ENCODE measurements around the gene FZR1. TPM values are rescaled to one million over a fixed set of nuclear protein-coding genes. Genes with fewer than 3 reads are reported as not detected.
A peak's percentile ranks its signal among the peaks of the same experiment; 100 is the strongest.

FZR1 gene
- polyA plus RNA-seq, result 19.2 TPM

DNA sequence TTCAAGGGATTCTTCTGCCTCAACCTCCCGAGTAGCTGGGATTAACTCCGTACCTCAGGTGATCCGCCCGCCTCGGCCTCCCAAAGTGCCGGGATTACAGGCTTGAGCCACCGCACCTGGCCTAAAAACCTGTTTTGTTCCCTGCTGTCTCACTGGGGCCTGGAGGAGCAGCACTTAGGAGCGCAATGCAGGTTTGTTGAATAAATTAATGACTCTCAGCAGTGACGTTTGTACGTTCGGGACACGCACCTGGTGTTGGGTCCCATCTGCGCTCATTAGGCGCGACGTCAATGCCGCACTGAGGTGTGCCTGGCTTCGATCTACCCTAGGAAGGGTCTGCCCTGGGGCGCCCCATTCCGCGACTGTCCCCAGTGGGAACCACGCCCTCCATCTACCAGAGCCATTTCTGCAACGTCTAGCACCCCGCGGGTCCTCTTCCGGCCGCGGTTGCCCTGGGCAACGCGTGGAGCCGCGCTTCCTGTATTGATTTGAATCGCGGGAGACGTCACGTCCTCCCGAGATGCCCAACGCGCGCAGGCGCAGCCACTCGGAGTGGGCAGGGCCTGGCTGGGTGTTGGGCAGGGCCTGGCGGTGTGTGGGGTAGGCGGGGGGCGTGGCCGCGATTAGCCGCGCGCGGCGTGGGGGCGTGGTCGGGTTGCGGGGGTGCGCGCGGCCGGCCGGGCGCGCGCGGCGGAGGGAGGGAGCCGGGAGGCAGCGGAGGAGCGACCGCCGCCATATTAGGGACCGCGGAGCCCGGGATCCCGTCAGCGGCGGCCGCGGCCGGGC lies at the start of gene FZR1:
FZR1 (plus strand) TSS at position 714 of the 786 bp plus-strand sequence. CDS start 16,679 bp downstream, outside the sequence.
- Mint-ChIP-seq H3K36me3 (peaks cover 1% of the 10 kb centered on the region), H3K4me3 (peak within 1 kb of the TSS; percentile 87 to 96 (median 94)), H3K27ac (peak within 1 kb of the TSS; percentile 86 to 99 (median 97)), H3K27me3 (no peaks in the 10 kb centered on the region), H3K9me3 (no peaks in the 10 kb centered on the region), H3K4me1 (peaks cover 15 to 27% (median 18%) of the 10 kb centered on the region in 3 donors)

DNA sequence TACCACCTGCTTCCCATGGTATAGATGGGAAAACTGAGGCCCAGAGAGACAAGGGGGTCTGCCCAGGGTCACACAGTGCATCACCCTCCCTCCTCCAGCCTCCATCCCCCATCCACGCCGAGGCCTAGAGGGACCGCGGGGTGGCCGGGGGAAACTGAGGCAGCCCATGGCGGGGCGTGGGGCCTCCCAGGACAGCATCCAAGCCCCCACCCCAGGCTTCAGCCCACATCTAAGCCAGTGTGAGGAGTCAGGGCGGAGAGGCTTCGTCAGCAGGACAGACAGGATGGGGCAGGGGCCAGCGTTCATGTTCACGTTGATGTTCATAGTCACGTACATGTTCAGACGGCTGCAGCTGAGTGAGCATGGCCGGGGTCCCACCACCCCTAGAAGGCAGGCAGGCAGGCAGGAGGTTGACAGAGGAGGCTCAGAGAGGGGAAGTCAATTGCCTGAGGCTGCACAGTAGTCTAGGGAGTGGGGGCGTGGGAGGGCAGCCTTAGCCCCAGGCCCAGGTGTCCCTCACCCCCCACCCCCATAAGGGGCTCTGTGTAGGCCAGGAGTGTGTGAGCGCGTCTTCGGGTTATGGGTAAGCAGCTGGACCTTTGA lies 49.1 kb upstream of the FZR1 start:
- Mint-ChIP-seq H3K4me1 (peaks cover 0 to 1% (median 0%) of the 10 kb centered on the region in 3 donors), H3K9me3 (no peaks in the 10 kb centered on the region), H3K27ac (peak overlapping the region in 1 of 3 donors; percentile 59), H3K4me3 (peak overlapping the region in 1 of 4 donors; percentile 65), H3K36me3 (peaks cover 2% of the 10 kb centered on the region), H3K27me3 (no peaks in the 10 kb centered on the region)

DNA sequence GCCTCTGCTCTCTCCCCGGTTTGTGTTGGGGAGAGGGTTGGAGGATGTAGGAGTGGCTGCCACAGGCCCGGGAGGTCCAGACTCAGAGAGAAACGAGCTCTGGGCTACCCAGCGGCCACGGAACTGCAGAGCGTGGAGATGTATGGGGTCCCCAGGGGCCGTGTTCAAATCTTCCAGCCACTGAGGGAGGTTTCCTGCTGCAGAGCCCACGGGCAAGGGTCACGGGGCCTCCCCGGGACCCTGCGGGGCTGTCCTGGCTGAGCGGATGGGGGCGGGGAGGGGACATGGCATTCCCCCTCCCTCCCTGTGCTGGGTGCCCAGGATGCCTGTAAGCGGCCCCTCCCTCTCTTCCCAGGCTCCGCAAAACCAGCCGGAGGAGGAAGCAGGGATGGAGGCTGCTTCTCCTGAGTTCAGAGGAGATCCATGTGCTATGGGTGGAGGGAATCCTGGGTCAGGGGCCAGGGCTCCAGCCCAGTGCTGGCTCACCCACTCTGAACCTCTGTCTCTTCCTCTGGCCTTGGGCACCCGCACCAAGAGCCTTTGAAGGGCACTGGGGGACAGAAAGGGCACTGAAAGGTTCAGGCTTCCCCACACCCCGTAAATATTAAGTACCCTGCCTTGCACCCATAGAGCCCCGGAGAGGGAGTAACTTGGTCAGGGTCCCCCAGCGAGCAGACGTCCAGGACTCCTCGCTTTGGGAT lies 48.4 kb upstream of the FZR1 start:
- Mint-ChIP-seq H3K27ac (no peak overlapping the region), H3K27me3 (no peaks in the 10 kb centered on the region), H3K36me3 (peaks cover 4% of the 10 kb centered on the region), H3K4me1 (peaks cover 0 to 1% (median 0%) of the 10 kb centered on the region in 3 donors), H3K4me3 (no peak overlapping the region), H3K9me3 (no peaks in the 10 kb centered on the region)

DNA sequence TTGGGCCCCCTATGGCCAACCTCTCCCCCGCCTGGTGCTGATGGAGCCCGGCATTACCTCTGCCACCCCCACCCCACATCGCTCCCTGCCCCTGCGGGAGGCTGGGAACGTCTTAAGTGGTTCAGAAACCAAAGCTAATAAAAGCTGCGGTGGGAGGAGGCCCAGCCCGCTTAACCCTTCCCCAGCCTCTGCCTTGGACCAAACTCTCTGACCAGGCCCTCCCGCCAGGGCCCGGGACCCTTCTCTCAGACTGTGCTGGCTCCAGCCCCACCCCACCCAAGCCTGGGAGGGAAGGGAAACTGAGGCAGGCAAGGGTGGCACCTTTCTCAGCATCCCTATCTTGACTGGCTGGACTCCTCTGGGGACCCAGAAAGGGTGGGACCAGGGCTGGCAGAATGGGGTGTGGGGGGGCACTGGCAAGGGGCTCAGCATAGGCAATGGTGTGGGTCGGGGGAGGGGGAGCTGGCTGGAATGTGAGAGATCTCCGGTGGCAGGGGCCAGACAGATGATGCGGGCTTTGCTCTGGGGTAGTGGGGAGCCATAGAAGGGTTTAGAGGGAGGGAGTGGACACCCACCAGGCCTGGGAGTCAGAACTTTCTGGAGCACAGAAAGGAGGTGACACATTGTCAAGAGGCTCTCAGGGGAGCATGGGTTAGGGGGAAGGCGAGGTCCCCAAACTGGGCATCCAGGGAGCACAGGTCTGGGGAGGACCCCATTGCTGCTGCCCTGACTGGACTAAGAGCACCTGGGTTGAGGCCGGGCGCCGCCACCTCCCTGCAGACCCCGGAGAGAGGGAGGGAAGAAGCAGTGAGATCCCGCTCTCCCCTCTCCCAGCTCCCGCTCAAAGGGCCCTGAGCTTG lies 47.7 kb upstream of the FZR1 start:
- peak overlapping the region in 1 of 4 donors; percentile 60 for H3K4me3 Mint-ChIP-seq
- H3K36me3 Mint-ChIP-seq, result peaks cover 2% of the 10 kb centered on the region
- no peaks in the 10 kb centered on the region for H3K27me3 Mint-ChIP-seq
- H3K4me1 Mint-ChIP-seq, result peaks cover 0 to 1% (median 0%) of the 10 kb centered on the region in 3 donors
- H3K27ac Mint-ChIP-seq, result no peak overlapping the region
- no peaks in the 10 kb centered on the region for H3K9me3 Mint-ChIP-seq

DNA sequence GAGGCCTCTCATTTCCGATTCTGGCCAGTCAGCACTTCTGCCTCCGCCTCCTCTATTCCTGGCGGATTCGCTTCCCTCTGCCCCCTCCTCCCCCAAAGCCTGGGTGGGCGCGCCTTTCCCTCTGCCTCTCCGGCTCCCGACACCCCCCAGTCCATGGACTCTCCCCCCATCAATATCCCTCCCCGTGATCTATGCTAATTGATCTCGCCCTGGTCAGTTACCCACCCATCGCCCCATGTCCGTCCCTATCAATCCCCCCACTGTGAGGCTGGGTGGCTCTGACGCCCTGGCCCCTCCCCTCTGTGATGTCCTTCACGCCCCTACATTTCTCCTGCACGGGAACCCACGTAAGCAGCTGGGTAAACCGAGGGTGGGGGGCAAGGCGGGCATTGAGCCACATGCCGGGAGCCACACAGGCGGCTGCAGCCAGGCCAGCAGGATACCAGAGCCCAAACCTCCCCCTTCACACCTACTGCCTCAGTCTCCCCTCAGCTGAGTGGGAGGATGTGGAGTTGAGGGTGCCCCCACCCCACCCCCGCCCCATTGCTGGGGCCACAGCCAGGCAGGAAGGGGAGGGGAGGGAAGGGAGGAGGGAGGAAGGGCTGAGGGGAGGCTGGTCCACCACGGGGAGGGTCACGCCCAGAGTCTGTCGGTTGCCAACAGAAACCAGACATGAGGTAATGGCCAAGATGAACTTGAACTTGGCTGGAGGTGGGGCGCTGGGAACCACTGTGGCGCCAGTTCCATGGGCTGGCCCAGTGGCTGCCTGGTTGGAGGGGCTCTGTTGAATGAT lies 46.8 kb upstream of the FZR1 start:
- Mint-ChIP-seq H3K36me3 (peaks cover 2% of the 10 kb centered on the region), H3K4me3 (peak overlapping the region in 1 of 4 donors; percentile 60), H3K27me3 (no peaks in the 10 kb centered on the region), H3K9me3 (no peaks in the 10 kb centered on the region), H3K27ac (no peak overlapping the region), H3K4me1 (peaks cover 0 to 1% (median 0%) of the 10 kb centered on the region in 3 donors)

DNA sequence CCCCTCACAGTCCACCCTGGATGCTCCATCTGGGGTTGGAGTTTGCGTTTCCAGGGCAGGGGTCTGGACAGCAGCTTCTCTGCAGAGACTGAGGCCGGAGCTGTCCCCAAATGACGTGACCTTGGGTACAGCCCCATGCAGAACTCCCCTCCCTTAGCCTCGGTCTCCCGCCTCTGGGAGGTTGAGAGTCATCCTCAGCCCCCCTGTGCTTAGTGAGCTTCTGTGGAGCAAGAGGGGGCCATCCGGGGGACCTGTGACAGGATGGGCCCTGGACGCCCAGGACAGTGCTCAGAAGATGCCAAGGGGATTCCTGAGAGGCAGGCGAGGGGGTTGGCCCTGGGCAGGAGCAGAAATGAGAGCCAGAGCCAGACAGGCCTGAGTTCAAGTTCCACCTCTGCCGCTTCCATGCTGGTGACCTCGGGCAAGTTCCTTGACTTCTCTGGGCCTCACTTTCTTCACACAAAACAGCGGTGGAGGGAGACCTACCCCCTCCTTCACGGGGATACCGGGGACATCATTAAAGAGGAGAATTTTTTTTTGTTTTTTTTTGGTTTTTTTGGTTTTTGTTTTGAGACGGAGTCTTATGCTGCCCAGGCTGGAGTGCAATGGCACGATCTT lies 46.0 kb upstream of the FZR1 start:
- Mint-ChIP-seq H3K27ac (no peak overlapping the region), H3K9me3 (no peaks in the 10 kb centered on the region), H3K4me1 (peaks cover 0 to 1% (median 0%) of the 10 kb centered on the region in 3 donors), H3K27me3 (no peaks in the 10 kb centered on the region), H3K36me3 (peaks cover 2% of the 10 kb centered on the region), H3K4me3 (no peak overlapping the region)

DNA sequence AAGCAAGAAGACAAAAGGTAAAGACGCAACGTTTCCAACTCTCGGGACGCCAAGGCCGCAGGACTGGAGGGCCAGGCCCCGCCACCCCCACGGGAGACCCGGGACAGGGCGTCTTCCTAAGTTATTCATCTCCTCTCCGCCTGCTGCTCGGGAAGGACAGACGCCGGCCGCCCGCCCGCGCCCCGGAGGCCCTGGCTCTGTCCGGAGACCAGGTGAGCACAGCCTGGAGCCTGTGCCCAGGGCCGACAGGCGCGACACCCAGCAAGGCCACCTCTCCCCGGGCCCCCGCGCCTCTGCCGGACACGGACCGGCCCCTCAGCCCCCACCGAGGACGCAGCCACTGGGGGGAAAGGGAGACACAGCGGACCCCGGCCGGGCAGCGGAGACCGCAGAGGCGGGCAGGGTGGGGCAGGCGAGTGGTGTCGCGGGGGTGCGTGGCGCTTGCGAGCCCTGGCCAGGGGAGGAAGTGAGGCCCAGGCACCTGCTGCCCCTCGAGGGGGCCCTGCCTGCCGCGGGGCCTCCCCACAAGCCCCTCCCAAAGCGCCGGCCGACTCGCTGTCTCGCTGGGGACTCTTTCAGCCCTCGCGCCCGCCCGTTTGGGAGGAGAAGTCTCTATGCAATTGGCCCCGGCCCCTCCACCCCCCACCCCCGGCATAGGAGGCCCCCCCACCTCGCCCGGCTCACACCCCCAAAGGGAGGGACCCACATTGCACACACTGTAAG lies 43.0 kb upstream of the FZR1 start:
- Mint-ChIP-seq H3K9me3 (peaks cover 0 to 1% (median 0%) of the 10 kb centered on the region in 3 donors), H3K4me1 (no peaks in the 10 kb centered on the region), H3K4me3 (no peak overlapping the region), H3K36me3 (peaks cover 2% of the 10 kb centered on the region), H3K27ac (no peak overlapping the region), H3K27me3 (no peaks in the 10 kb centered on the region)

DNA sequence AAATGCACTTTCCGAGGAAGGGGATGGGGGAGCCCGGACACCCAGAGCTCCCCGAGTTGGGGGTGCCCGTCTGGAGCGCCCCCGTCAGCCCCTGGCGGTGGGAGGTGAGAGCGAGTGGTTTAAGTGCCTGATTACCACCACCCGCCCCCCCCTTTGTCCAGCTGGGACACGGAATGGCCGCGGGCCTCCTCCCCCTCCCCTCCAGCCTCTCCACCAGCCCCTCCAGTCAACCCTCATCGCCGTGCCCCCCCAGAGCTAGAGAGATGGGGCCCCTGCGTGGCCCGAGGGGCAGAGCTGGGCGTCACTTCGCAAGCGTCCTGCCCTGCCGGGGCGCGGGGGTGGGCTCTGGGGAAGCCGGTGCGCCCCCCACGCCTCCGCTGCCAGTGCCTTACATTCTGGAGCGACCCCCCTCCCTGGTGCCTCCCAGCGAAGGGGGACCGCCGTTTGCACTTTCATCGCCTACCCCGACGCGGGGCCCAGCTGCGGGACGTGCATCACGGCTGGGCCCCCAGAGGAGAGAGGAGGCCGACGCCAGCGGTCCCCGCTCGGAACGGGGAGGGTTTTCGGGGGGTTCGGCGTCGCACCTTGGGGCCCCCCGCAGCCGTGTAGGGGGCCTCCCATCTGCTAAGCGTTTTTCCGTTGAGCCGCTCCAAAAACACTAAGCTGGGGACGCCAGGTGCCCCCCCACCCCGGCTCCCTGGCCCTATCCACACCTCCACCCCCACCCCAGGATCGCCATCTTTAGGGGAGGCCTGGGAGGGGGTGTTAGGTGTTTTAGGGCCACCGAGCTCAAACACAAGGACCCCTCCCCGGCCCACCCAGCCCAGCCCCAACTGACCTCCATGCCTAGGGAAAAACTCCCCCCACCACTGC lies 42.2 kb upstream of the FZR1 start:
- no peaks in the 10 kb centered on the region for H3K27me3 Mint-ChIP-seq
- peaks cover 2% of the 10 kb centered on the region for H3K36me3 Mint-ChIP-seq
- H3K27ac Mint-ChIP-seq, result no peak overlapping the region
- no peak overlapping the region for H3K4me3 Mint-ChIP-seq
- H3K9me3 Mint-ChIP-seq, result peaks cover 0 to 1% (median 0%) of the 10 kb centered on the region in 3 donors
- no peaks in the 10 kb centered on the region for H3K4me1 Mint-ChIP-seq

DNA sequence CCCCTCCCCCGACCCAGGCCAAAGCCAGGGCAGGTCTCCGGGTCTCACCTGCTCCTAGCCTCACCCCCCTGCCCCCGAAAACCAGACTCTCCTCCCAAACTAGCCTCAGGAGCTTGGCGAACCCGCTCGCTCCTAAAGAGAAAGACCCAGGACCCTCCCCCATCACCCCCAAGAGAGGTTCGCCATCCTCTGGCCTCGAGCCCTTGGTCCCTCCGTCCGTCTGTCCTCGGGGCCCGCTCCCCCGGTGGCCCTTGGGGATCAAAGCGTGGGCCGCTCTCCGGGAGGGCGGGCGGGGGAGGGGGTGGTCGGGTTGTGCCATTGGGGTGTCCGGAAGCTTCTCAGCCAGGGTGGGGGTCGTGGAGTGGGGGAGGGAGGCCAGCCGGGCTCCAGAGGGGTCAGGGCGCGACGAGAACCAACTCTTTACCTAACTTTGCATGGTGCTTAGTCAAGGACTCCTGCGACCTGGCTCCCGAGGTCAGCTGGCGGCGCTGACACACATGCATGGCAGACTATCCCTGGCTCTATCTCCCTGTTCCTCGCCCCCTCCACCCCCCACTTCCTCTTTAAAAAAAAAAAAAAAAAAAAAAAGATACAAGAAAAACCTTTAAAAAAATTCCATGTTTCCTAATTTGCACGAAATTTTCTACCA lies 41.4 kb upstream of the FZR1 start:
- no peak overlapping the region for H3K27ac Mint-ChIP-seq
- peaks cover 2% of the 10 kb centered on the region for H3K36me3 Mint-ChIP-seq
- H3K4me3 Mint-ChIP-seq, result no peak overlapping the region
- peaks cover 0 to 1% (median 0%) of the 10 kb centered on the region in 3 donors for H3K9me3 Mint-ChIP-seq
- H3K4me1 Mint-ChIP-seq, result no peaks in the 10 kb centered on the region
- no peaks in the 10 kb centered on the region for H3K27me3 Mint-ChIP-seq

GRCh38 chr19:3465552-3465951 lies 40.6 kb upstream of the FZR1 start:
- Mint-ChIP-seq H3K4me3 (no peak overlapping the region), H3K4me1 (no peaks in the 10 kb centered on the region), H3K9me3 (peaks cover 0 to 1% (median 0%) of the 10 kb centered on the region in 3 donors), H3K27me3 (peaks cover 1% of the 10 kb centered on the region), H3K36me3 (peaks cover 2% of the 10 kb centered on the region), H3K27ac (no peak overlapping the region)

DNA sequence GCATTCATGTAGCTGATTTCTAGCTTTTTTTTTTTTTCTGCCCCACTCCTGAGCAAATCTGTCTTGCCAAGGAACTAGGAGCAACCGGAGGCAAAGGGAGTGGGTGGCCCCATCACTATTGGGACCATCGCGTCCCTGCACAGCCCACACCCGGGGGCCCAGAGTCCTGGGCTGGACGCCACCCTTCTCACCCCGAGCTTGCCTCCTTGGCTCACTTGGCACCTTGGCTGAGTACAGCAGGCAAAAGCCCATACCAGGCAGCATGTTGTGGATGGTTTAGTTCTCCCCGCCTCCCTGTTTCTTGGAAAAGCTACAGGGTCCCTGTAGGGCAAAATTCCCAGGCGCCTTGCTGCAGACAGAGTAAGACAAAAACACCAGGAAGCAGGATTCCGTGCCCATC lies 39.5 kb upstream of the FZR1 start:
- H3K9me3 Mint-ChIP-seq, result peaks cover 0 to 1% (median 0%) of the 10 kb centered on the region in 3 donors
- peak overlapping the region in 1 of 3 donors; percentile 67 for H3K27ac Mint-ChIP-seq
- H3K27me3 Mint-ChIP-seq, result peaks cover 3% of the 10 kb centered on the region
- H3K4me1 Mint-ChIP-seq, result no peaks in the 10 kb centered on the region
- peaks cover 2% of the 10 kb centered on the region for H3K36me3 Mint-ChIP-seq
- no peak overlapping the region for H3K4me3 Mint-ChIP-seq

Data from IgD-negative memory B cell (primary cell).